ENCODE results near the gene ARID3A.

DNA sequence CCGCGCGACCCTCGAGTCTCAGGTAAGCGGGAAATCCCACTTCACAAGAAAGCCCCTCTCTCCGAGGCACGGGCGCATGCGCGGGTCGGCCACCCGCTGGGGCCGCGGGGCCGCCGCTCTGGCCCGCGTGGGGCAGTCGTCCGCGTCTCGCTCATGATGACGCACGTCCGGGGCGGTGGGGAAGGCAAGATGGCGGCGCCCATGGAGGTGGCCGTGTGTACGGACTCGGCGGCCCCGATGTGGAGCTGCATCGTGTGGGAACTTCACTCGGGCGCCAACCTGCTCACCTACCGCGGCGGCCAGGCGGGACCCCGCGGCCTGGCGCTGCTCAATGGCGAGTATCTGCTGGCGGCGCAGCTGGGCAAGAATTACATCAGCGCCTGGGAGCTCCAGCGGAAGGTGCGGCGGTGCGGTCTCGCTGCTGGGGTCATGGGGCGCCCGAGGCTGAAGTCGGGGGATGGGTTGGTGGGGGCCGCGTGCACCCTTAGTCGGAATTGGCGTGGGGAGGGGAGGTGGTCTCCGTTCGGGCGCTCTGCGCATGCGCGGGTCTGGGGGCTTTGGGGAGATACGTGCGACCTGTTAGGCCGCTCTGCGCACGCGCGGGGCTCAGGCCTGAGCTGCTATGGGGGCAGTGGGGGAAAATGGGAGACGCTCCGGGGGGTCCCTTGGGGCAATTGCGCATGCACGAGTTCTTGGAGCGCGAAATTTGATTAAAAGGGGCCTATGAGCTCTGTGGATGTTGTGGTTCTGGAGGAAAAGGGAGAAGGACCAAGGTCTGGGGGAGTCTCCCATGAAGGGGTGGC is 58.5 kb downstream of the ARID3A start, which contains the start of gene WDR18:
- TF ChIP-seq, protein P1, sequence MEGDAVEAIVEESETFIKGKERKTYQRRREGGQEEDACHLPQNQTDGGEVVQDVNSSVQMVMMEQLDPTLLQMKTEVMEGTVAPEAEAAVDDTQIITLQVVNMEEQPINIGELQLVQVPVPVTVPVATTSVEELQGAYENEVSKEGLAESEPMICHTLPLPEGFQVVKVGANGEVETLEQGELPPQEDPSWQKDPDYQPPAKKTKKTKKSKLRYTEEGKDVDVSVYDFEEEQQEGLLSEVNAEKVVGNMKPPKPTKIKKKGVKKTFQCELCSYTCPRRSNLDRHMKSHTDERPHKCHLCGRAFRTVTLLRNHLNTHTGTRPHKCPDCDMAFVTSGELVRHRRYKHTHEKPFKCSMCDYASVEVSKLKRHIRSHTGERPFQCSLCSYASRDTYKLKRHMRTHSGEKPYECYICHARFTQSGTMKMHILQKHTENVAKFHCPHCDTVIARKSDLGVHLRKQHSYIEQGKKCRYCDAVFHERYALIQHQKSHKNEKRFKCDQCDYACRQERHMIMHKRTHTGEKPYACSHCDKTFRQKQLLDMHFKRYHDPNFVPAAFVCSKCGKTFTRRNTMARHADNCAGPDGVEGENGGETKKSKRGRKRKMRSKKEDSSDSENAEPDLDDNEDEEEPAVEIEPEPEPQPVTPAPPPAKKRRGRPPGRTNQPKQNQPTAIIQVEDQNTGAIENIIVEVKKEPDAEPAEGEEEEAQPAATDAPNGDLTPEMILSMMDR (IDR thresholded peaks at IDR 0.05): no peak
- no peak for TF ChIP-seq POLR2A (IDR thresholded peaks at IDR 0.05)
